Esophagus squamous epithelium (tissue), 4 donors: ENCODE measurements around the gene GAN.

Experiments used
- CTCF ChIP-seq, 6 experiments: fragments of 450-650 bp in 4 of 6; fragments of 200-600 bp in 2 of 6; sonication (generic) in 2 of 6; IDR thresholded peaks; one replicate each; pipeline ENCODE4 v1.5.1; 2016 to 2019; ENCODE audit warnings: antibody characterized with exemption in 6 of 6, mild to moderate bottlenecking in 4 of 6, moderate library complexity in 4 of 6
- POLR2A ChIP-seq, 4 donors: fragments of 450-650 bp; IDR thresholded peaks; one replicate each; pipeline ENCODE4 v1.6.1; 2017; ENCODE audit warnings: antibody characterized with exemption in 4 of 4, mild to moderate bottlenecking in 4 of 4, moderate library complexity in 3 of 4

DNA sequence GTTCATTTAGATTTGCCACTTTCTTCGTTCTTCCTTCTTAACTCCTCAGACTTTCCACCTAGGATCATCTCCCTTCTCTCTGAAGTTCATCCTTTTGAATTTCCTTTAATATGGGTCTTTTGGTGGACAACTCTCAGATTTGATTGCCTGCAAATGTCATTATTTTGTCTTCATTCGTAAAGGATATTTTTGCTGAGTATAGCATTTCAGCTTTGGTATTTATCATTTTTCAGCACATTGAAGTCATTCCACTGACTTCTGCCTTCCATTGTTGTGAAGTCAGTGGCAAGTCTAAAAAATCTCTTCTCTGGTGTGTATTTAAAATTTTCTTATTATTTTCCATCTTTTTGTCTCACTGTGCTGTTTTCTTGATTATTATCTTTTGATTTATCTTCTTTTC lies 45.4 kb downstream of the GAN start:
- TF ChIP-seq CTCF (IDR thresholded peaks at IDR 0.05) (no peak), POLR2A (IDR thresholded peaks at IDR 0.05) (no peak)
